Keratinocyte (primary cell): ENCODE data around the gene SERPINB4. TPM values are rescaled to one million over a fixed set of nuclear protein-coding genes. Genes with fewer than 3 reads are reported as not detected.
"Not testable (repeated sequence)": the region's sequence is repeated elsewhere in the genome, so short reads cannot be mapped to it uniquely, and the experiment has no call there.

Experiments used
- DNase-seq: peaks from one replicate; pipeline ENCODE4 v3.0.0-alpha.2; 2011; ENCODE audit warnings: low read depth, missing footprints, low spot score
- FAIRE-seq: peaks from 2 replicates; lab custom pipeline; 2011; peaks lifted over from hg19 to GRCh38; lab: Jason Lieb, UNC
- H2AFZ ChIP-seq: 2 replicates; pipeline ENCODE4 v1.6.0; 2012; ENCODE audit warnings: low read length, control low read depth, inconsistent platforms; ENCODE audit not compliant: control insufficient read depth
- H3K27ac ChIP-seq: 2 replicates; pipeline ENCODE4 v1.5.1; 2011; ENCODE audit warnings: low read length; ENCODE audit not compliant: control insufficient read depth, insufficient read depth
- H3K27me3 ChIP-seq: 3 replicates; pipeline ENCODE4 v1.6.0; 2011; ENCODE audit warnings: low read length; ENCODE audit not compliant: control insufficient read depth, insufficient read depth; ENCODE audit errors: extremely low read depth
- H3K36me3 ChIP-seq, 2 experiments: 2 replicates in 1 of 2; 3 replicates in 1 of 2; pipeline ENCODE4 v1.5.1; 2011; ENCODE audit warnings: low read length in 2 of 2, mild to moderate bottlenecking in 1 of 2; ENCODE audit not compliant: control insufficient read depth in 2 of 2, insufficient read depth in 2 of 2; ENCODE audit errors: extremely low read depth in 1 of 2
- H3K4me1 ChIP-seq: 3 replicates; pipeline ENCODE4 v1.5.1; 2011; ENCODE audit warnings: low read length; ENCODE audit not compliant: control insufficient read depth, insufficient read depth; ENCODE audit errors: extremely low read depth
- H3K4me2 ChIP-seq: 3 replicates; pipeline ENCODE4 v1.6.0; 2011; ENCODE audit warnings: low read depth, low read length; ENCODE audit not compliant: control insufficient read depth, insufficient read depth; ENCODE audit errors: extremely low read depth
- H3K4me3 ChIP-seq, 3 experiments: fragments of 200-600 bp in 1 of 3; sonication (generic) in 1 of 3; 2 replicates in 2 of 3; 3 replicates in 1 of 3; pipeline ENCODE4 v1.5.1; 2011 to 2016; ENCODE audit warnings: low read length in 3 of 3, mild to moderate bottlenecking in 3 of 3, control low read depth in 2 of 3, inconsistent platforms in 1 of 3, low read depth in 1 of 3, mixed read lengths in 1 of 3, mixed run types in 1 of 3, moderate library complexity in 1 of 3; ENCODE audit not compliant: control insufficient read depth in 2 of 3, insufficient read depth in 2 of 3; ENCODE audit errors: extremely low read depth in 1 of 3
- H3K79me2 ChIP-seq: 2 replicates; pipeline ENCODE4 v1.6.0; 2012; ENCODE audit warnings: low read length; ENCODE audit not compliant: control insufficient read depth, insufficient read depth
- H3K9ac ChIP-seq: 3 replicates; pipeline ENCODE4 v1.6.0; 2011; ENCODE audit warnings: low read length; ENCODE audit not compliant: control insufficient read depth, insufficient read depth; ENCODE audit errors: extremely low read depth
- H3K9me1 ChIP-seq: 3 replicates; pipeline ENCODE4 v1.6.0; 2011; ENCODE audit warnings: low read length; ENCODE audit not compliant: control insufficient read depth, insufficient read depth; ENCODE audit errors: extremely low read depth
- H3K9me3 ChIP-seq: 2 replicates; pipeline ENCODE4 v1.5.1; 2012; ENCODE audit warnings: low read depth, low read length; ENCODE audit not compliant: control insufficient read depth
- H4K20me1 ChIP-seq: 3 replicates; pipeline ENCODE4 v1.6.0; 2011; ENCODE audit warnings: low read length; ENCODE audit not compliant: control insufficient read depth, insufficient read depth; ENCODE audit errors: extremely low read depth
- EZH2 ChIP-seq: IDR thresholded peaks from one replicate; pipeline ENCODE4 v1.6.1; 2012; ENCODE audit warnings: inconsistent platforms, mild to moderate bottlenecking, low read length, moderate library complexity
- dilution Hi-C: fragments of 300-500 bp; cut with MboI; formaldehyde crosslinking; loops from one replicate; pipeline ENCODE4 v1.7.0; 2020; ENCODE audit warnings: low sequenced_read_pairs; ENCODE audit not compliant: extremely low pct_ligation_motif_present
- polyA plus RNA-seq, 5 experiments: library from polyadenylated mRNA; depleted of rRNA in 3 of 5; stranded (reverse) in 3 of 5; stranded (forward) in 1 of 5; unstranded in 1 of 5; fragments of >200 nt; gene quantifications; 1 replicate in 1 of 5; 2 replicates in 3 of 5; 3 replicates in 1 of 5; pipeline versions ENCODE4 v1.2.1 to v1.2.3, GENCODE V29; 2011 to 2012; ENCODE audit warnings: missing spikeins in 2 of 5, low read depth in 1 of 5, low replicate concordance in 1 of 5
- TF ChIP-seq, protein P1 (sequence below), 3 experiments: IDR thresholded peaks in 1 of 3; conservative IDR thresholded peaks in 1 of 3; optimal IDR thresholded peaks in 1 of 3; 2 replicates in 2 of 3; 3 replicates in 1 of 3; pipeline versions ENCODE3 to v1.5.1; 2011; ENCODE audit warnings: low read length in 3 of 3, mild to moderate bottlenecking in 3 of 3, moderate library complexity in 2 of 3, control low read depth in 1 of 3, inconsistent platforms in 1 of 3; ENCODE audit not compliant: insufficient read depth in 2 of 3; ENCODE audit errors: extremely low read depth in 1 of 3

Gene SERPINB4
- polyA plus RNA-seq, 1 donor (not counting 4 experiments of a cell fraction or from before 2014, with no cell fraction given), result 2.4 TPM

DNA sequence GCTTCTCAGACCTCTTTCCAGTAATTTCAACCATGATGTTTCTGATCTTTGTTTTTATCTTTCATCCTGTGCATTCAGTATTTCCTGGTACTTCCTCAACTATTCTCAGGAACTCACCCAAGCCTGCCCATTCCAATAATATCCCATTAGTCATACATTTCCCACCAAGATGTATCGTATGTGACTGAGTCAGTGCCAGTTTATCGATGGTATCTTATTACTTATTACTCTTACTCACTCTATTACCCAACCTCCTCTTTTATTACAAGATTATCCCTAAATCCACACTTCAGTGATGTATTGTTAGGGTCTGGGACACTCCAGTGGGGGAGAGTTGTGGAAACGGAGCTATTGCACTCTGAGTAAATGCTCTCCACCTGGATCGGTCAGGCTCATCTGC is 14.9 kb upstream of the SERPINB4 start:
- dilution Hi-C loops, H3K36me3 ChIP-seq, H3K79me2 ChIP-seq, H3K9me3 ChIP-seq, H3K27me3 ChIP-seq, DNase-seq, H2AFZ ChIP-seq, H3K4me3 ChIP-seq, H3K9me1 ChIP-seq, H3K9ac ChIP-seq, H3K4me2 ChIP-seq, H4K20me1 ChIP-seq, H3K27ac ChIP-seq: not testable (repeated sequence)
- H3K4me1 ChIP-seq, result peaks cover 11% of the 10 kb centered on the region
- peak; percentile 94 for FAIRE-seq

DNA sequence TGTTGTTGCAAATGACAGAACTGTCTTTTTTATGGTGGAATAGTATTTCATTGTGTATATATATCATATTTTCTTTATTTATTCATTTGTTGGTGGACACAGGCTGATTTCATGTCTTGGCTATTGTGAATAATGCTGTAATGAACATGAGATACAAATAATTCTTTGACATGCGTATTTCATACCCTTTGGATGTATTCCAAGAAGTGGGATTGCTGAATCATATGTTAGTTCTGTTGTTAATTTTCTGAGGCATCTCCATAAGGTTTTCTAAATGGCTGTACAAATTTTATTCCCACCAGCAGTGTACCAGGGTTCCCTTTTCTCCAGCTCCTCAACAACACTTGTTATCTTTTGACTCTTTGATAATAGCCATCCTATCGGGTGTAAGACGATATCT is 6.2 kb upstream of the SERPINB4 start:
- DNase-seq, dilution Hi-C loops, H3K4me1 ChIP-seq, H3K4me2 ChIP-seq, H3K27me3 ChIP-seq, H3K9ac ChIP-seq, H3K27ac ChIP-seq, H2AFZ ChIP-seq, H3K4me3 ChIP-seq, H3K36me3 ChIP-seq, H3K9me1 ChIP-seq, H4K20me1 ChIP-seq, H3K79me2 ChIP-seq, FAIRE-seq, H3K9me3 ChIP-seq: not testable (repeated sequence)

DNA sequence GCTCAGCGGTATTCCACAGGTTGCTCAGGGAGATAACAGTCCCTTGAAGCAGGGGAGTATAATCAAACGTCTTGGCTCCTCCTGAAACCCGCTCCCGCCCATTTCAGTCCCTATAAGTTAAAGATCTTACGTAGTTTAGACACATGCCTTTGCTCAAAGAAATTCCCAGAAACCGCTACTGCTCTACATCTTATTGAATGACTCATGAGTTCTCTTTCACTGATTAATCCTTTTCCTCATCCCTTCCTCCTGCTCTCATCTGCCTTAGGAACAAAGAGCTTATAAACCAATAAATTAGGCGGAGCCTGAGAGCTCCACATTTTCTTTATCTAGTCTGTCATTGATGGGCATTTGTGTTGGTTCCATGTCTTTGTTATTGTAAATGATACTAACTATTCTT is 4.2 kb upstream of the SERPINB4 start:
- no peak for DNase-seq
- no peaks in the 10 kb centered on the region for H3K4me1 ChIP-seq
- no peaks in the 10 kb centered on the region for H4K20me1 ChIP-seq
- dilution Hi-C loops, result no loop called here
- no peak overlapping the region for H3K27ac ChIP-seq
- H2AFZ ChIP-seq, result no peak overlapping the region
- FAIRE-seq, result peak; percentile 17
- no peaks in the 10 kb centered on the region for H3K27me3 ChIP-seq
- H3K9me1 ChIP-seq, result no peaks in the 10 kb centered on the region
- H3K9me3 ChIP-seq, result no peaks in the 10 kb centered on the region
- H3K79me2 ChIP-seq, result no peaks in the 10 kb centered on the region
- no peak overlapping the region for H3K4me3 ChIP-seq
- H3K9ac ChIP-seq, result no peak overlapping the region
- H3K4me2 ChIP-seq, result no peak overlapping the region
- TF ChIP-seq, protein P1, sequence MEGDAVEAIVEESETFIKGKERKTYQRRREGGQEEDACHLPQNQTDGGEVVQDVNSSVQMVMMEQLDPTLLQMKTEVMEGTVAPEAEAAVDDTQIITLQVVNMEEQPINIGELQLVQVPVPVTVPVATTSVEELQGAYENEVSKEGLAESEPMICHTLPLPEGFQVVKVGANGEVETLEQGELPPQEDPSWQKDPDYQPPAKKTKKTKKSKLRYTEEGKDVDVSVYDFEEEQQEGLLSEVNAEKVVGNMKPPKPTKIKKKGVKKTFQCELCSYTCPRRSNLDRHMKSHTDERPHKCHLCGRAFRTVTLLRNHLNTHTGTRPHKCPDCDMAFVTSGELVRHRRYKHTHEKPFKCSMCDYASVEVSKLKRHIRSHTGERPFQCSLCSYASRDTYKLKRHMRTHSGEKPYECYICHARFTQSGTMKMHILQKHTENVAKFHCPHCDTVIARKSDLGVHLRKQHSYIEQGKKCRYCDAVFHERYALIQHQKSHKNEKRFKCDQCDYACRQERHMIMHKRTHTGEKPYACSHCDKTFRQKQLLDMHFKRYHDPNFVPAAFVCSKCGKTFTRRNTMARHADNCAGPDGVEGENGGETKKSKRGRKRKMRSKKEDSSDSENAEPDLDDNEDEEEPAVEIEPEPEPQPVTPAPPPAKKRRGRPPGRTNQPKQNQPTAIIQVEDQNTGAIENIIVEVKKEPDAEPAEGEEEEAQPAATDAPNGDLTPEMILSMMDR (optimal IDR thresholded peaks at IDR 0.05 in 1 of 3, IDR thresholded peaks at IDR 0.05 in 1 of 3, conservative IDR thresholded peaks at IDR 0.05 in 1 of 3; ENCODE audit: extremely low read depth in 1 of 3, insufficient read depth in 2 of 3, low read length in 3 of 3), result no peak
- no peak for TF ChIP-seq EZH2
- H3K36me3 ChIP-seq, result no peaks in the 10 kb centered on the region
